ENCODE data around the gene HOXC11.

HOXC11 gene
- 0 reads per million in 2 donors for total RNA-seq

DNA sequence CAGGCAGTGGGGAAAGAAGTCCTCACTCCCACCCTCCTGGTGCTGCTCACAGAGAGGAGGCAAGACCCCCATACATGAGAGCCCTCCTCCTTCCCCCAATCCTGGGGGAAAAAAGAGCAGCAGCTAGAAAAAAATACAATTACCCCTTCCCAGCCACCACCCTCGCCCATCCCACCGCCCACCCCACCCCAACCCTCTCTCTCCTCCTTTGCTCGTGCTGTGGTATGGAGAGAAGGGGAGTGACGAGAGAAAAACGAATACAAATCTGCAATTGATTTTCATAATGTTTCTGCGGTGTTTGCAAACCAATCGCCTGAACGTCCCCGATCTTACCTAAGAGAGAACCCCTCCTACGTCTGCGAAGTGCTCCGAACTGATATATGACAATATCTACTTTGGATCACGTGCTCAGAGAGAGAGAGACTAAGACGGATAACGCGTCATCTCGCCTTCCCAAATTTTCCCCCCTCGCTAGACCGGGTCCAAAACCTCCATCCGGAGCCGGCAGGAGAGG, at the start of gene HOXC11:
Gene HOXC11 (plus strand): TSS at position 405 of the 514 bp plus-strand sequence. CDS start 116 bp downstream, outside the sequence.
- DNase-seq = no peak

DNA sequence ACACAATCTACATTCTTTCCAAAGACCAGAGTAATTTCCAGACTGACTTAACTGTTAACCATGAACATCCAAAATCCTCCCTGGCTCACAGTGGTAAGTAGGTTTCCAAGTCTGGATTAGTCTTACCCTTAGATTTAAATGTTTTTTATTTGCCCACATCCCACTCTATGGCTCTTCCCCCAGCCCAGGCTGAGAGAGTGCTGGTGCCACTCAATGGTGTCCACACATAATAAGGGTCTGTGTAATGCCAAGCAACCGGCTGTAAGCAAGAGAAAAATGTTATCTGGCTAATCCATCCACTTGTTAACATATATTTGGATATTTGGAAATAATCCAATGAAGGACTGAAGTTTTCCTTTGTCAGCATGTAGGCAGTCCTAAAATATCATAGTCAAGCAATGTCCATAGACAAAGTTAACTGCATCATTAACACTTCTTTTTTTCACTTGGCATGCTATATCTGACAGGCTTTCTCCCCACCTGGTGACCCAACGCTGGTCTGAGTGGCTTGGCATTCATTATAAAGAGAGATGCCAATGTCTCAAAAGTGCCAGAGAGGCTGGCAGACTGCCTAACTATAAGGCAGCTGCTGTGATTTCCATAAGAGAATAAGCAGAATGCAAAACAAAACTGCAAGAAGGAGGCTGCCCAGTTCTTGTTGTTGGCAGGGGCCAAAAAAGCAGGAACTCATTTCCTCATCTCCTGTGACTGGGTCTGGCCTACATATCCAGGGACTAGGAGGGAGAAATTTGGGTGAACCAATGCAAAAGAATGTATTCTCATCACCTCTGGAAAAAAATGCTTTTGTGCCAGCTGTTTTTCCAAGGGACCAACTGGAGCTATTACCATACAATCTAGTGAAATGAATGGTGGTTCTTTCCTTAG, 48.2 kb upstream of the HOXC11 start:
- DNase-seq = no peak

DNA sequence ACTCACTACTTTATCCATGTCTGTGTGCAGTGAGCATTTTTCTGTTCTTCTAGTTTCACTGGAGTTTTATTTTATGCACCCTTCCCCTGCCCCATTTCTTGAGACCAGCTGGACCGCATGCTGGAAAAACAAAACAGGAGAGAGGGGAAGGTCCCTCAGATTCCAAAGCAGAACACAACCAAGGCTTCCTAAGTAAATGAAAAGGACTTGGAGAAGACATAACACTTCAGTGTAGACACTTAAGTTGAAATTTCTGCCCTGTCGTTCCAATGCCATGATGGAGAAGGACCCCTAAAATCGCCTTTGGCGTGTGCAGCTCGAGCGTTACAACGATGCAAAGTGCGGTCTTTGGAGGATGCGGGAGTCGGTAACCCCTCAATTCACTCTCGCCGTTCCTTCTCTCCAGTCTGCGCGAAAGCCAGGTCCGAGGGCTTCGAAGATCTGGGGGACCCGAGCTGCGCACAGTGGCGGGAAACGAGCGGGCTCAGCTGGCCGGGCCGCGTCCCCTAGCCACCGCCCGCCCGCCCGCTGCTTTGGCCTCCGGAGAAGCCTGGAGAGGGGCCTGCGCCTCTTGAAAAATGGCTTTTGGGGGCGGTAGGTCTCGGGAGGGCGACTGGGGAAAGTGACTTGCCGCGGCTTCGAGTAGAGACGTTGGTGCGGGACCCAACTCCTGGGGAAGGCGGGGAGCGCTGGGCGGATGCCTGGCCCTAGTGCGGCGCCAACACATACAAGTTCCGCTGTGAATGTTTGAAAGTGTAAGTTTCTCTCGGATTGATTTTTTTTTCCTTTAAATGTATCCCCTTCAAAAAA, 45.5 kb upstream of the HOXC11 start:
- no peak for DNase-seq

DNA sequence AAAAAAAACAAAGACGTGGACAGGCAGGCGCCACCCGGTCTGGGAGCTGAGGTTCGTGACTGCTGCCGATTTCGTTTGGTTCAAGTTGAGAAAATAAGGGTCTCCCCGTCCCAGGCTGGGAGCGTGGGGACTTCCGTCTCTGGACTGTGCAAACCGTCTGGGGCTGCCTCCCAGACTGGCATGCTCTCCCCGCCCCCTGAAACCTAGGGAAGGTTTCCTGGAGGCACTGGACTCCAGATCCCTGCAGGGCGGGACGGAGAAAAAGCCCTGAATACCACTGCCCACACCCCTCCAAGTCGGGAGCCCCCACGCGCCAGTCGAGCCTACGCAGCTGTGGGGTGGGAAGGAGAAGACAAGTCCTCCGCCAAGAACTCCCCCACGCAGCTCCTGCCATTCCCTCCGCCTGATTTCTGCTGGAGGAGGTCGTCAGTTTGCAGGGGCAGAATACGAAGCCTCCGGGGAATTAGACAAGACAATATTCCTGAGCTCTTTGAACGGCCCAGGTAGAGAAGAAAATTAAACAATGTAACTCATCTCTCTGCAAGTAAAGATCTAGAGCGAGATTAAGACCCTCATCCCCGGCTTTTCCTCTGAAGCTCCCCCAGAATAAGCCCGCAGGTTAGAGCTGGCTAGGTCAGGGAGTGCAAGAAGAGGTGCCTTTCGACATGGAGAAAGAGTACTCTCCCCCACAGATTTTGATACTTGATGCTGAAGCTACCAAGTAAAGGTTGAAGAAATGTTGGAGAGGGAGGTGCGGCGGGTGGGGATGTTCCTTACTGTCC, 44.7 kb upstream of the HOXC11 start:
- DNase-seq = no peak

DNA sequence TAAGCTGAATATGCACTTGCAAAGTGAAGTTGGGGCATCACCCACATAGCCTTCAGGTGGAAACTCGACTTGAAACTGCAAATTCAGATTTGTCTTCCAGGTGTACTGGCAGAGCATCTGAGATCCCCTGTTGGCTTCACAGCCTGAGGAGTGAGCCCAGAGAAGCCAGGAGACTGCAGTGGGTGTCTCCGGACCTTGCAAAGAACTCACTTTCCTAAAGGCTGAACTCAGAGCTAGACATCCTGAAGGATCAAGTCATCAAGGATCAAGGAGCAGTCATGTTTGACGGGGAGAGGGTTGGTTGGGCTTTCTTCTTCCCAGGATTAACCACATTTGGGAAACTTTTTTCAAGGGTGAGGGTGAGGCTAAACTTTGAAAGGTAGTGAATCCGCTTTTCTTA, 43.4 kb upstream of the HOXC11 start:
- no peak for DNase-seq

DNA sequence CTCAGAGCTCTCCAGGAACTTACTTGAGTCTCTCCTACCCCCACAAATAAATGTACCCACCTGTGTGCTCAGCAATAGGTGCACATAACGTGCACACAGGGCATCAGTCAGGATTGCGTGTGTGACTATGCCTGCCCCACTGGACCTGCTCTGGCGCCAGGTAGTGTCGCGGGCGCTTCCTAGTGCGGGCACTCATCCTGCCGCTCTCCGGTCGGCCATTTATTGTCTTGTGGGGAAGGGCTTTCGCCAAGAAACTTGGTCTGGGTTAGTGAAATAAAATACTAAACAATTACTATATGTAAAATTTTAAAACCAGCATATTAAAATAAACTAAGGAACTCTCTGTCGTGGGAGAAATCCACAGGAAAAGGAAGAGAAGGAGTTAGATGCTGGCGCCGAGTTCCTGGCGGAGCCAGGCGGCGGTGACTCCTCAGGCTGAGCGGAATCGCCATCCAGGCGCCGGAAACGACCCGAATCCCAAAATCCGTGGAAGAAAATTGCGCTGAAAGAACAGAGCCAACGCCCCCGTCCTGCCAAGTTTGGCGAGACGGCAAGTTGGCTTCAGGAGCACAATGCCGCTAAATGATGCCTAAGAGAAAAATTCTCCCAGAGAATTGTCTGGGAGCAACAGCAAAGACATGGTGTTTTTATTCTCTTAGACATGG, 42.2 kb upstream of the HOXC11 start:
- no peak for DNase-seq

DNA sequence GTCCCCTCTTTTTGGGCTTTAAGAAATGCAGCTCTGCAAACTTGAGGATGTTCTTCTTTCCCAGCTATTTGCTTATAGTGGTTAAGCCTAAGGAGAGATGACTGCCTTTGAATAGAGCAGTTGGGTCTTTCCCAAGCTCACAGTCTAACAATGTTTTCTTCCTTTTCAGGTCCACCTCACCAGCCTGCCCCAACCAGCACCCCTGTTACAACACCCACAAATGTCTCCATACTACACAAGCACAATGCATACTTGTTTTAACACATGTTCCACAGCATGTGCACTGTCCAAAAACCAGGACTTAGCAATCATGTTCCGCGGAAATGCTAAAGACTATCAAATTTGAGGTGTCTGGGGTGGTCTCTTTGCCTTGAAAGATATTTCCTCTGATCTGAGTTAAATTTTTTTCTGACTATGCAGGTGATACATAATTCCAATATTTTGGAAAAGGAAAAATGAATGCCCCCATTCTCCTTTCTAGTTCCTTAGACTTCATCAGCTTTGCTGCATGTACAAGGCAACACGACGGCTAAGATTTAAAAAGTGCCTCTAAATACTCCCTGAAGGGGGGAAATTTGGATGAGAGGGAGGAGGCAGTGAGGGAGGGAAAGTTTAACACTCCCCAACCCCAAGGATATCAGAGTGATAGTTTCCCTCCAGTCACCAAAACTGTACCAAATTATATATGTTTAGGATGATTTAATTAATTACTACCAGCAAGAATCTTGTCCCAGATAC, 40.9 kb upstream of the HOXC11 start:
- DNase-seq = no peak

DNA sequence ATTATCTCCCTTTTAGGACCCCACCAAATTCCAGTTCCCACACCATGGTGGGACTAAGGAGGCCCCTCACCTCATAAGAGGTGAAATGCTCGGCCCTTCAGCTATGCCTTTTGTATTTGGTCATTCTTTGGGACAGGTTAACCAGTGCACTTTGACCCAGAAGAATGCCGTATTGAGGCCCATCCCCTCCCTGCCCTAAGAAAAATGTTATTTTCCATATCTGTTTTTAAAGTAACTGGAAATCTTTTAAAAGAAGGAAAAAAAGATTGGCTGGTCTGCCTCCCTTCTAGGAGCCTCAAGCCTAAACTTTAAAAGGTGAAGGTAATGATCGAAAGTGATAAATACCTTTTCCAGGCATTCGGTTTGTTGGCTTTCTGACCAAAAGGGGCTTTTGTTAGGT, 40.0 kb upstream of the HOXC11 start:
- DNase-seq = no peak

DNA sequence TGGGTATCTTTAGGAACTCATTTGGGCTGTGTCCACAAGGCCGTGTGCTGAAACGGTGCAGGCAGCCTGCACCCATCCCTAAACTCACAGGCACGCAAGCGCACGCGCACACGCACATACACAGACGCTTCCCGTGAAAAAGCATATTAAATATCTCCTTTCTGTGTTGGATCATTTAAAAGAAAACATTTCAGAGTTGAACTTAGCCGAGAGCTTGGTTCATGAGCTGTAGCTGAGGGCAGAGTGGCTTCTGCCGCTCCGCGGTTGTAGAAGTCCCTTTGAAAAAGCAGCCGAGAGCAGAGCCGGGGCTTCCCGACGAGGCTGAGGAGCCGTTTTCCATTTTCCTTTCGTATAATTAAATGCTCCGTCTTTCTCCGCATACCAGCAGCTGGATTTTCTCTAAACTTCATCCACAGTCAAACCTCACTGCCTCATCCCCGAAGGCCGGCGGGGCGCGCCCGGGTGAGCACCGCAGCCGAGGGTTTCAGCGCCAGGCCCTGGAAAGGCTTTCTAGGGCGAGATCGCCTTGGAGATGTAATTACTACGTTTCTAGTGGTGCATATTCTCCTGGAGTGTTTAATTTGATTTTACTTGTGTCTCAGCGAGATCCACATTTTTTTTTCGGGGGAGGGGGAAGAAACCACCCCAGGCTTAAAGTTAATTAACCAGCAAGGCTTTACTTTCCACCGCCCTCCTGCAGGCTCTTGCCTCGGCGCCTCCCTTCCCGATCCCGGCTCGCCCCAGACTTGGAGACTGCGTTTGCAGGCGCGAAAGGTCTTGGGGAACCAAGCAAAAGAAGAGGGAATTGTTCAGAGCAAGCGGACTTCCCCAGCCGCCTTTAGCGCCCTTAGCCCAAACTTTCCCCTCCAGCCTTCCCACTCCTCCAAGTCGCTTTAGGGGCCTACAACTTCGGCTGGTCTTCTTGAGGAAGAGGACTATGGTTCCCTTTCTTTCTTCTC, 37.3 kb upstream of the HOXC11 start:
- DNase-seq = no peak

DNA sequence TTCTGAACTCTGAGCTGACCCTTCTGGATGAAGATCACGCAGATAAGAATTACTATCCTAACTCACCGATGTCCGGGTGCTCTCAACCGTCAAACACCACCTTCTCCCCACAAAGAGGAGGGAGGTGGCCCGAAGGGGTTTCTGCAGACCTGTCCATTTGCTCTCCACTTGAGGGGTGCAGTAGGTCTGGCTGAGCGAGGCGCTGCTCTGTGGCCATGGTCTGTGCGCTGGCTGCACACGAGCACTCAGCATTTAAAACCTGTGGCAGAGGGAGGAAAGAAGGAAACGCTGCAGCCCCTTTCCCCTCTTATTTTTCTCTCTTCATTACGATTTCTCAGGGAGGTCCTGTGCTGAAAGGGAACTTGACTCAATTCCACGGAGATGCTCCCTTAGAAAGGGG, 35.8 kb upstream of the HOXC11 start:
- DNase-seq = no peak

DNA sequence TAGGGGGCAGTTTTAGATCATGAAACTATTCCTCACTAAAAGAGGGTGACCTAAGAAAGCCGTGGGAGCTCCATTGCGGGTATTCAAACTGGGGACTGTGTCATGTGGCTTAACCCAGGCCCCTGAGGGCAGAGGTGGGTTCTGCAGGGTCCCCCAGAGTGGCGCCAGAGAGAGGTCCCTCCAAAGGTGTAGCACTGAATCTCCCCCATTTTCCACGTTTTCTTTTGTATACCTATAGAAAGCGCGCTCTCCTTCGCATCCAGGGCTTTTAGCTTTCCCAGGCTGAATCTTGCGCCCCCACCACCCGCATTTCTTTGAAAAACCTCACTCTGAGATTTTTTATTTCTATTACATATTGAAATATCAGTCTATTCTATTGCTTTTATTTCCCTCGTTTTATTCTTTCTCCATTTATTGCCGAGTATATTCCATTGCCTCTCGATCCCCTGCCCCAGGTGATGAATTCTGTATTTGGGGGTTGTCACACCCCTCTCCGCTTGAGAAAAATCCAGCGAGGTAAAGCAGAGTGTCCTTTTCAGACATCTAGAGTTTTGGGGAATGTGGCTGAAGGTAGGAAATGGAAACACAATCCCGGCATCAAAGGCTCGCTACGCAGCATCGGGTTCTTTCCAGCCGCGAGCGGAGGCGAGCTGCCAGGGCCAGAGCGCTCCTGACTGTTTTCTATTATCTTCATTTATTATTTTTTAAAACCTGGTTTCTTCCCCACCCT, 35.2 kb upstream of the HOXC11 start:
- no peak for DNase-seq

DNA sequence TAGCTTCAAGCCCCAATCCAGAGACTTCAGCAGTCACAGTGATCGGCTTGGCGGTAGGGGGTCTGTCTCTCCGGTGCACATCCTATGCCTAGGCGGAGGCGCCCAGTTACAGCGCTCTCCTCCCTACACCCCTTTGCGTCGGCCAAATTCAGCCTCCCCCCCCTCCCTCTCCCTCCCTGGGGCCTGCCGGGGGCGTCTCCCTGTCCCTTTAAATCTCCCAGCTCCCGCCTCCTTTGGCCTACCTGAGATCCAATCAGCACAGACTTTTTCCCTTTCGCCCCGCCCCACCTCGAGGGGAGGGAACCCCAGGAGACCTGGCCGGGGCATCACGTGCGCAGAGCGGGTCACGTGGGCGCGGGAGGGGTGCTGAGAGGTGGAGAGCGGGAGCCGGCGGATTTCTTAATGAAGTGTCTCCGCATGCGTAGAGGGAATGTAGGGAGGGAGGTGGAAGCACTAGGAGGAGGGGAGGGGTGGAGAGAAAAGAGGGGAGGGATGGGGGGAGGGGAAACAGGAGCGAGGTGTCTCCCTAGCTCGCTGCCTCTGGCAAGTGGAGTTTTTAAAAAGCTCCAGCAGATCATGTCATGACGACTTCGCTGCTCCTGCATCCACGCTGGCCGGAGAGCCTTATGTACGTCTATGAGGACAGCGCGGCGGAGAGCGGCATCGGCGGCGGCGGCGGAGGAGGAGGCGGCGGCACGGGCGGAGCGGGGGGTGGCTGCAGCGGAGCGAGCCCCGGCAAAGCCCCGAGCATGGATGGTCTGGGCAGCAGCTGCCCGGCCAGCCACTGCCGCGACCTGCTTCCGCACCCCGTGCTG, 34.4 kb upstream of the HOXC11 start, which contains the start of gene HOXC13:
Gene HOXC13 (plus strand): TSS at position 506 of the 815 bp plus-strand sequence. CDS start 76 bp downstream, at position 582.
- no peak for DNase-seq

DNA sequence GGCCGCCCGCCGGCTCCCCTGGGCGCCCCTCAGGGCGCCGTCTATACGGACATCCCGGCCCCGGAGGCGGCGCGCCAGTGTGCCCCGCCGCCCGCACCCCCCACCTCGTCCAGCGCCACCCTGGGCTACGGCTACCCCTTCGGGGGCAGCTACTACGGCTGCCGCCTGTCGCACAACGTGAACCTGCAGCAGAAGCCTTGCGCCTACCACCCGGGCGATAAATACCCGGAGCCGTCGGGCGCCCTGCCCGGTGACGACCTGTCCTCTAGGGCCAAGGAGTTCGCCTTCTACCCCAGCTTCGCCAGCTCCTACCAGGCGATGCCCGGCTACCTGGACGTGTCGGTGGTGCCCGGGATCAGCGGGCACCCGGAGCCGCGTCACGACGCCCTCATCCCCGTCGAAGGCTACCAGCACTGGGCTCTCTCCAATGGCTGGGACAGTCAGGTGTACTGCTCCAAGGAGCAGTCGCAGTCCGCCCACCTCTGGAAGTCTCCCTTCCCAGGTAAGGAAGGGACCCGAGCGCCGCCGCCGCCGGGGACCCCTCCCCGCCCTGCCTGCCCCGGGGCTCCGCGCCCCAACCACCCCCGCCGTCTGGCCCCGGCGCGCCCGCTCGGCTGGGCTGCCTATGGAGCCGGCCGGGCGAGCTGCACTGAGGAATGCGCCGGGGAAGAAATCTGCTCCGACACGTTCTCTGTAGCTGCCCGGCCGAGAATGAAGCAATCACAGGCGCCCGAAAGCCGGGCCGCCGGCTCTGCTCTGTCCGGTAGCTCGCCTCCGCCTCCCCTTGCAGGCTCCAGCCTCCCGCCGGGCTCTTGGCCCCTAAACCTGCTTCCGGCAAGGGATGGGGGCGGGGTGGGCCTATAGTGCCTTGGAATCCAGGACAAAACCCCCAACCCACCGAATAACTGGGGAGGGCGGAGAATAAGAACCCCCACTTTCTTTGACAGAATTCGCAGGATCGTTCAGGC, 33.5 kb upstream of the HOXC11 start:
- no peak for DNase-seq

DNA sequence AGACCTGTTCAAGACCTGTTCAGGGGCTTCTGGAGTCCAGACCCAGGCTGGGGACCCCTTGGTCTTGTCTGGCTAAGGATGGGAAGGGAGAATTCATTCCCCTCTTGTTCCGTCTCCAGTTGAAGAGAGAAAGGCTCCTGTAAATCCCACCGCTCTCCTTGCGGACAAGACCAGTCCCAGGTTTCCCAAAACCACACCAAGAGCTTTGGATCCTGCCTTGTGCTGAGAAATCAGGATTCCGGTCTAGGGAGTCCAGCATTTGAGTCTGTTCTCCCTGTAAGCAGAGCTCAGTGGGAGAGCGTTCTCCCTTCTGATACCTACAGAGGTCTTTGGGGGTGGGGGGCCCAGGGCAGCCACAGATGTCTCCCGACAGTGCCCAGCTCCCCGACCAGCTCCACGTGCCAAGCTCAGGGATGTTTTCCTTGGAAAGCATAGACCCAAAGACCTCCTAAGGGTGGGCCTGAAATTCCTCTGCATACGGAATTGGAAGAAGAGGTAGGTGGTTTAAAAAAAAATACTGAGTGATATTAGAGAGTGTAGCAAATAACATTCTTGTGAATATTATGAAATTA, 32.4 kb upstream of the HOXC11 start:
- no peak for DNase-seq

DNA sequence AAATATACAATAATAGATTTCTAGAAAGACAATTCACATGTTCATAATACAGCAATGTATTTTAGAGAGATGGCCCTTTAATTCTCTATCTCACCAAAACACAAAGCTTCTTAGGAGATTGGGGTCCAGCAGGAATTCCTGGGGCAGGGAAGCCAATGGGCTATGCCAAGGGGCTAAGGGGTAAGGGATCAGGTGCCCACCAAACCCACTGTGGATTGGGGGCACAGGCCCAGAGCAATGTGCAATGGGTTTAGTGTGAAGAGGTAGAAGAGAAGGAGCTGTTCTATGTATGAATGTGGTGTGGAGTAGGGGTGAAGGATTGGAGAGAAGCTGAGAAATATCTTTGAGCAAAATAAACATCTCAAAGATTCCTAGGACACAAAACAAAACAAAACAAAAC, 31.7 kb upstream of the HOXC11 start:
- no peak for DNase-seq

DNA sequence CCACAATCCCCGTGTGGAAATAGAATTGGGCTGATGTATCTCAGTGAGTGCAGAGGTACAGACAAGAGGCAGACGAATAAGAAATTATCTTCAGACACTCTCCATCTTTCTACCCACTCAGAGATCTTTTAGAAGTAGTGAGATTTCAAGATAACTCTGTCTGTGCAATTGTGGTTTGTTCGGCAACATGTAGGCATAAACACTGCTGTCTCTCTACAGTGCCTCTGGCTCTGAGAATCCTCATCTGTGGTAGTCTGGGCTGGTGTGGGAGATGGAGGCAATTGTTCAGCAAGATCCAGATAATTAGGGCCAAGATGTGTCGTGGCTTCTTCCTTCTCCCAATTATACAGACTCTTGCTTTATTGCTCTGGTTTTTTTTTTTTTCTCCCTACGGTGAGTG, 31.2 kb upstream of the HOXC11 start:
- DNase-seq = no peak

DNA sequence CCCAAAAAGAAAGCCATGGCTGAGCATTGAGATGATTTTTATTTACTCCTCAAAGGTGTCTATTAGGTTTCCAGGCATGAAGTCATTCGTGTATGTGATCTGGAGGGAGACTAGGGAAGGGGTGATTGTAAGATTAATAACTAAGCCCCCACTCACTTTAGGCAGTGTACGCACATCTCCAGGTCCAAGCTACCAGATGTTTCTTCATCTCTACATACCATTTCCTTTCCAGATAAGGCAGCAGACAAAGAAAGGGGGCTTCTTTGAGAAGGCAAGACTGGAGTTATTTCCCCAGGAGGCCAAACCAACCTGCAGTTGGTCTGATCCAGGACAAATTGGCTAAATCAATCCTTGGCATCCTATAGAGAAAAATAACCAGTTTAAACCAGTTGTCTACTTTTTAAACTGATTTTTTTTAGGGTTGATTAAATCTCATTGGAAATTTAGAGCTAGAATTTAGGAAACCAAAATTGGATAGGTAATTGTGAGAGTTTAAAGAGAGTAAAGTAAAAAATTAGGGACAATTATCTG, 30.4 kb upstream of the HOXC11 start:
- DNase-seq = no peak
